Ovary (tissue), 3 donors: ENCODE measurements around the gene DAP.

ENCODE experiments used
- EP300 ChIP-seq: sonication (generic); formaldehyde crosslinking; IDR thresholded peaks from one replicate; pipeline ENCODE4 v1.6.1; 2017; ENCODE audit warnings: antibody characterized with exemption
- POLR2A ChIP-seq: fragments of 450-650 bp; IDR thresholded peaks from one replicate; pipeline ENCODE4 v1.6.1; 2017; ENCODE audit warnings: antibody characterized with exemption, mild to moderate bottlenecking, moderate library complexity
- TF ChIP-seq, protein P1 (sequence below), 3 donors: fragments of 450-650 bp in 2 of 3; fragments of 200-600 bp in 1 of 3; IDR thresholded peaks; one replicate each; pipeline versions ENCODE4 v1.5.1 to v1.8.0; 2016 to 2022; ENCODE audit warnings: antibody characterized with exemption in 3 of 3, mild to moderate bottlenecking in 1 of 3
- donor health status: DM: no; HTN: no; CAD: no.

GRCh38 chr5:10744681-10745080 is 16.4 kb downstream of the DAP start:
- TF ChIP-seq POLR2A (no peak), EP300 (no peak)
- TF ChIP-seq, protein P1, sequence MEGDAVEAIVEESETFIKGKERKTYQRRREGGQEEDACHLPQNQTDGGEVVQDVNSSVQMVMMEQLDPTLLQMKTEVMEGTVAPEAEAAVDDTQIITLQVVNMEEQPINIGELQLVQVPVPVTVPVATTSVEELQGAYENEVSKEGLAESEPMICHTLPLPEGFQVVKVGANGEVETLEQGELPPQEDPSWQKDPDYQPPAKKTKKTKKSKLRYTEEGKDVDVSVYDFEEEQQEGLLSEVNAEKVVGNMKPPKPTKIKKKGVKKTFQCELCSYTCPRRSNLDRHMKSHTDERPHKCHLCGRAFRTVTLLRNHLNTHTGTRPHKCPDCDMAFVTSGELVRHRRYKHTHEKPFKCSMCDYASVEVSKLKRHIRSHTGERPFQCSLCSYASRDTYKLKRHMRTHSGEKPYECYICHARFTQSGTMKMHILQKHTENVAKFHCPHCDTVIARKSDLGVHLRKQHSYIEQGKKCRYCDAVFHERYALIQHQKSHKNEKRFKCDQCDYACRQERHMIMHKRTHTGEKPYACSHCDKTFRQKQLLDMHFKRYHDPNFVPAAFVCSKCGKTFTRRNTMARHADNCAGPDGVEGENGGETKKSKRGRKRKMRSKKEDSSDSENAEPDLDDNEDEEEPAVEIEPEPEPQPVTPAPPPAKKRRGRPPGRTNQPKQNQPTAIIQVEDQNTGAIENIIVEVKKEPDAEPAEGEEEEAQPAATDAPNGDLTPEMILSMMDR (IDR thresholded peaks at IDR 0.05), result no peak
